H1 (cell line): ENCODE measurements around the gene ASCL5. TPM values are rescaled to one million over a fixed set of nuclear protein-coding genes. Genes with fewer than 3 reads are reported as not detected.

Experiments used
- ASH2L ChIP-seq: fragments of 200-600, 300-600 bp; sonication (generic); IDR thresholded peaks from one replicate; pipeline ENCODE4 v1.7.1; 2017; ENCODE audit warnings: low read length
- GTF2F1 ChIP-seq: IDR thresholded peaks from 2 replicates; pipeline ENCODE4 v1.6.1; 2012; ENCODE audit warnings: low read depth, low read length, improper control_type of control experiment, borderline replicate concordance
- JUN ChIP-seq: IDR thresholded peaks from 2 replicates; pipeline ENCODE4 v1.6.1; 2011; ENCODE audit warnings: low read depth, mild to moderate bottlenecking, improper control_type of control experiment, low read length
- KDM1A ChIP-seq: fragments of 200-600, 300-600 bp; sonication (generic); IDR thresholded peaks from 2 replicates; pipeline ENCODE4 v1.7.1; 2016; ENCODE audit warnings: mild to moderate bottlenecking, low read length, borderline replicate concordance
- NRF1 ChIP-seq: IDR thresholded peaks from 2 replicates; pipeline ENCODE4 v1.6.1; 2011; ENCODE audit warnings: mild to moderate bottlenecking, low read depth, low read length, improper control_type of control experiment
- polyA plus RNA-seq, 7 experiments: library from polyadenylated mRNA; depleted of rRNA in 3 of 7; stranded (reverse) in 5 of 7; unstranded in 2 of 7; fragments of >200 nt in 5 of 7; fragments of 200-250 nt in 2 of 7; gene quantifications; 1 replicate in 5 of 7; 2 replicates in 1 of 7; 4 replicates in 1 of 7; pipeline versions ENCODE4 v1.2.1 to v1.2.3, GENCODE V29; 2011 to 2013; ENCODE audit warnings: missing spikeins in 2 of 7, mixed read lengths in 2 of 7
- total RNA-seq: library from RNA; stranded (reverse); fragmentation: NEBNext Ultra II Directional; extraction: Animal tissue kit (Norgen Biotek cat#: 25700); gene quantifications from 2 replicates; pipeline ENCODE4 v1.2.1, GENCODE V29; 2021
- TF ChIP-seq, protein P1 (sequence below): IDR thresholded peaks from 2 replicates; pipeline ENCODE4 v1.6.1; 2011; ENCODE audit warnings: low read depth, mild to moderate bottlenecking, low read length; ENCODE audit not compliant: insufficient read depth

Gene ASCL5
- total and polyA plus RNA-seq, 2 of the 8 experiments (the other 6 are each of a cell fraction or from before 2014, with no cell fraction given), result 0.29 to 0.41 TPM

GRCh38 chr1:201164645-201165044 is 37.7 kb upstream of the ASCL5 start (continued):
- TF ChIP-seq, protein P1, sequence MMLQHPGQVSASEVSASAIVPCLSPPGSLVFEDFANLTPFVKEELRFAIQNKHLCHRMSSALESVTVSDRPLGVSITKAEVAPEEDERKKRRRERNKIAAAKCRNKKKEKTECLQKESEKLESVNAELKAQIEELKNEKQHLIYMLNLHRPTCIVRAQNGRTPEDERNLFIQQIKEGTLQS, result no peak
- no peak for TF ChIP-seq KDM1A
- TF ChIP-seq ASH2L, result no peak
- TF ChIP-seq NRF1, result no peak
- no peak for TF ChIP-seq GTF2F1
- TF ChIP-seq JUN, result no peak
